NB4 (cell line): ENCODE data around the gene ANKRD31.
"Not testable (repeated sequence)": the region's sequence is repeated elsewhere in the genome, so short reads cannot be mapped to it uniquely, and the experiment has no call there.

Experiments used
- CTCF ChIP-seq: IDR thresholded peaks from one replicate; pipeline ENCODE4 v1.5.1; 2012; ENCODE audit warnings: low read depth, low read length
- MYC ChIP-seq: IDR thresholded peaks from 2 replicates; pipeline ENCODE4 v1.6.1; 2011; ENCODE audit warnings: low read depth, low read length
- POLR2A ChIP-seq: IDR thresholded peaks from 2 replicates; pipeline ENCODE4 v1.6.1; 2011; ENCODE audit warnings: mild to moderate bottlenecking; ENCODE audit not compliant: insufficient read length; ENCODE audit errors: extremely low read depth

GRCh38 chr5:75079346-75079745 is 157.3 kb downstream of the ANKRD31 start:
- TF ChIP-seq POLR2A, CTCF, MYC: not testable (repeated sequence)
